SK-N-SH (cell line): ENCODE measurements around the gene AGAP1. TPM values are rescaled to one million over a fixed set of nuclear protein-coding genes. Genes with fewer than 3 reads are reported as not detected.

Experiments used
- CTCF ChIA-PET: fragments of 300-600, 350-600 bp; formaldehyde crosslinking; extraction: SDS; loops from one replicate; lab custom pipeline; 2021; lab: Yijun Ruan, JAX
- POLR2A ChIA-PET: fragments of 350-600 bp; sonication (Branson Sonifier 250); formaldehyde crosslinking; extraction: SDS; loops from one replicate; lab custom pipeline; 2020; ENCODE audit warnings: antibody characterized with exemption, inconsistent platforms; lab: Yijun Ruan, JAX
- DNase-seq: peaks from one replicate; pipeline ENCODE4 v3.0.0; 2012
- H2AFZ ChIP-seq: fragments of 200-600 bp; sonication (generic); 2 replicates; pipeline ENCODE4 v1.8.1; 2016; ENCODE audit warnings: antibody characterized with exemption, mild to moderate bottlenecking, low read depth
- H3F3A ChIP-seq: fragments of 200-600 bp; sonication (generic); replicated peaks from 2 replicates; pipeline ENCODE3; 2016; ENCODE audit warnings: antibody characterized with exemption, mild to moderate bottlenecking; ENCODE audit not compliant: insufficient read depth
- H3K27ac ChIP-seq, 2 experiments: fragments of 200-500 bp in 1 of 2; fragments of 200-600 bp in 1 of 2; sonication (Bioruptor generic) in 1 of 2; sonication (generic), shearing (Covaris generic) in 1 of 2; 2 replicates each; pipeline versions ENCODE4 v1.5.1 to v1.6.1; 2014 to 2016; ENCODE audit warnings: low read depth in 2 of 2, inconsistent platforms in 1 of 2, low read length in 1 of 2, mild to moderate bottlenecking in 1 of 2, mixed read lengths in 1 of 2
- H3K27me3 ChIP-seq: fragments of 200-600 bp; sonication (generic), shearing (Covaris generic); 2 replicates; pipeline ENCODE4 v1.6.1; 2016; ENCODE audit warnings: mixed run types; ENCODE audit not compliant: insufficient read depth
- H3K36me3 ChIP-seq, 2 experiments: fragments of 200-500 bp in 1 of 2; fragments of 200-600 bp in 1 of 2; sonication (Bioruptor generic) in 1 of 2; sonication (generic) in 1 of 2; replicated peaks in 1 of 2; 2 replicates each; pipeline versions ENCODE3 to v1.5.1; 2014 to 2016; ENCODE audit warnings: low read length in 1 of 2, mild to moderate bottlenecking in 1 of 2; ENCODE audit not compliant: insufficient read depth in 2 of 2, control insufficient read depth in 1 of 2
- H3K4me1 ChIP-seq, 2 experiments: fragments of 200-500 bp in 1 of 2; fragments of 200-600 bp in 1 of 2; sonication (Bioruptor generic) in 1 of 2; sonication (generic), shearing (Covaris generic) in 1 of 2; 2 replicates each; pipeline versions ENCODE4 v1.5.1 to v1.6.1; 2014 to 2016; ENCODE audit warnings: low read depth in 1 of 2, low read length in 1 of 2, mixed run types in 1 of 2; ENCODE audit not compliant: insufficient read depth in 2 of 2, control insufficient read depth in 1 of 2
- H3K4me2 ChIP-seq: fragments of 200-600 bp; sonication (generic), shearing (Covaris generic); 2 replicates; pipeline ENCODE4 v1.6.1; 2017; ENCODE audit warnings: mixed run types
- H3K4me3 ChIP-seq, 2 experiments: fragments of 200-500 bp in 1 of 2; fragments of 200-600 bp in 1 of 2; sonication (Bioruptor generic) in 1 of 2; sonication (generic), shearing (Covaris generic) in 1 of 2; 2 replicates each; pipeline versions ENCODE4 v1.5.1 to v1.8.1; 2014 to 2016; ENCODE audit warnings: low read depth in 2 of 2, inconsistent platforms in 1 of 2, low read length in 1 of 2, mild to moderate bottlenecking in 1 of 2, mixed read lengths in 1 of 2, moderate library complexity in 1 of 2
- H3K79me2 ChIP-seq: fragments of 200-600 bp; sonication (generic); 2 replicates; pipeline ENCODE4 v1.8.1; 2017; ENCODE audit warnings: mild to moderate bottlenecking; ENCODE audit not compliant: insufficient read depth
- H3K9ac ChIP-seq: fragments of 200-600 bp; sonication (generic); 2 replicates; pipeline ENCODE4 v1.6.1; 2017; ENCODE audit warnings: mixed run types
- H3K9me2 ChIP-seq: fragments of 200-600 bp; sonication (generic); 2 replicates; pipeline ENCODE4 v1.6.1; 2017; ENCODE audit warnings: mixed run types
- H3K9me3 ChIP-seq: fragments of 200-600 bp; sonication (generic); 2 replicates; pipeline ENCODE4 v1.6.1; 2017; ENCODE audit warnings: mixed run types, mild to moderate bottlenecking, moderate library complexity
- H4K20me1 ChIP-seq: fragments of 200-600 bp; sonication (generic); 2 replicates; pipeline ENCODE4 v1.6.1; 2017; ENCODE audit warnings: mild to moderate bottlenecking, mixed run types; ENCODE audit not compliant: insufficient read depth
- FOSL2 ChIP-seq: IDR thresholded peaks from 2 replicates; pipeline ENCODE4 v1.4.0; 2012; ENCODE audit warnings: low read depth, mild to moderate bottlenecking, moderate library complexity, borderline replicate concordance
- JUND ChIP-seq: IDR thresholded peaks from 2 replicates; pipeline ENCODE4 v1.4.0; 2012
- MAX ChIP-seq: IDR thresholded peaks from 2 replicates; pipeline ENCODE4 v1.4.0; 2012; ENCODE audit warnings: low read depth
- PBX3 ChIP-seq: IDR thresholded peaks from 2 replicates; pipeline ENCODE4; 2012
- WGBS: methylation state at CpG from one replicate; pipeline ENCODE4 v1.1.6; 2017; ENCODE audit warnings: low lambda C conversion rate; 5-methylcytosine and 5-hydroxymethylcytosine counted together
- polyA plus RNA-seq, 3 experiments: library from polyadenylated mRNA; depleted of rRNA; stranded (reverse); fragments of >200 nt; gene quantifications; 2 replicates each; pipeline ENCODE4 v1.2.3, GENCODE V29; 2012

The AGAP1 gene
- polyA plus RNA-seq, 1 of the 3 experiments (the other 2 are of a cell fraction) = 8.8 TPM

- Histone ChIP-seq H3K9me2 (no peaks in the 10 kb centered on the region), H3K79me2 (no peaks in the 10 kb centered on the region), H3F3A (no peaks in the 10 kb centered on the region), H2AFZ (no peak overlapping the region), H3K4me2 (no peak overlapping the region), H3K36me3 (peaks cover 0 to 9% of the 10 kb centered on the region in 2 experiments), H3K27me3 (no peaks in the 10 kb centered on the region), H3K27ac (no peak overlapping the region), H3K4me3 (no peak overlapping the region), H3K9me3 (no peaks in the 10 kb centered on the region), H4K20me1 (no peaks in the 10 kb centered on the region), H3K4me1 (no peaks in the 10 kb centered on the region), H3K9ac (no peak overlapping the region)
- ChIA-PET CTCF (no interaction called here), POLR2A (no interaction called here)
- TF ChIP-seq JUND (no peak), PBX3 (no peak)
- WGBS = 95% methylated on average over 10 of the region's 10 CpGs
- no peak for DNase-seq
These were observed 553.3 kb downstream of the AGAP1 start for GRCh38 chr2:236047176-236047575.

GRCh38 chr2:236047886-236048540 is 554.2 kb downstream of the AGAP1 start:
- Histone ChIP-seq H3K9ac (no peak overlapping the region), H3K4me2 (no peak overlapping the region)
- TF ChIP-seq FOSL2 = no peak
- TF ChIP-seq, all 33 proteins: peak for 0
- Histone ChIP-seq H4K20me1 (no peaks in the 10 kb centered on the region), H3K27me3 (no peaks in the 10 kb centered on the region), H2AFZ (no peak overlapping the region), H3F3A (no peaks in the 10 kb centered on the region), H3K79me2 (no peaks in the 10 kb centered on the region), H3K27ac (no peak overlapping the region), H3K9me3 (no peaks in the 10 kb centered on the region), H3K9me2 (no peaks in the 10 kb centered on the region), H3K36me3 (peaks cover 0 to 9% of the 10 kb centered on the region in 2 experiments), H3K4me1 (no peaks in the 10 kb centered on the region), H3K4me3 (no peak overlapping the region)
- ChIA-PET CTCF (interaction anchor here (1.3 kb wide), 1 partner anchor 129 kb away, joined by 3 read pairs; no protein-coding TSS in a partner anchor), POLR2A (no interaction called here)
- 93% methylated on average over 9 of the region's 10 CpGs for WGBS
- DNase-seq = no peak

- Histone ChIP-seq H3K9me2 (no peaks in the 10 kb centered on the region), H3K27ac (no peak overlapping the region), H3K4me1 (peaks cover 0 to 18% of the 10 kb centered on the region in 2 experiments; a peak in 2 of 4 replicates), H3K79me2 (no peaks in the 10 kb centered on the region), H3K9ac (no peak overlapping the region), H3K4me3 (no peak overlapping the region), H2AFZ (no peak overlapping the region), H4K20me1 (no peaks in the 10 kb centered on the region), H3F3A (no peaks in the 10 kb centered on the region), H3K9me3 (no peaks in the 10 kb centered on the region), H3K4me2 (no peak overlapping the region), H3K27me3 (no peaks in the 10 kb centered on the region), H3K36me3 (peaks cover 0 to 9% of the 10 kb centered on the region in 2 experiments)
- WGBS = 96% methylated on average over 8 of the region's 8 CpGs
- no peak for TF ChIP-seq MAX
- POLR2A ChIA-PET = no interaction called here
- CTCF ChIA-PET = interaction anchor here (0.6 to 1.7 kb wide), 3 partner anchors 13 to 1020 kb away, joined by 3 to 5 read pairs (median 3); no protein-coding TSS in a partner anchor
- DNase-seq = no peak
These were observed 556.1 kb downstream of the AGAP1 start for GRCh38 chr2:236049981-236050380.
